Measurements from ENCODE around the gene YWHAQ. TPM values are rescaled to one million over a fixed set of nuclear protein-coding genes. Genes with fewer than 3 reads are reported as not detected.

YWHAQ gene
- total RNA-seq, 1 donor from 2014 or later: 172 TPM

GRCh38 chr2:9644603-9645002 is 13.8 kb upstream of the YWHAQ start:
- Histone ChIP-seq H3K9me3 (no peaks in the 10 kb centered on the region), H3K36me3 (no peaks in the 10 kb centered on the region), H3K27ac (no peak overlapping the region), H3K4me1 (no peaks in the 10 kb centered on the region), H3K27me3 (no peaks in the 10 kb centered on the region), H3K4me3 (no peak overlapping the region)
- intact Hi-C loops (cut with DNase I): no loop called here
- DNase-seq (ENCODE audit: low spot score in 2 of 2): no peak
- no peak for TF ChIP-seq CTCF (IDR thresholded peaks at IDR 0.05)

- Histone ChIP-seq H3K27me3 (no peaks in the 10 kb centered on the region), H3K9me3 (no peaks in the 10 kb centered on the region), H3K4me3 (no peak overlapping the region), H3K36me3 (no peaks in the 10 kb centered on the region), H3K4me1 (no peaks in the 10 kb centered on the region), H3K27ac (no peak overlapping the region)
- no peak for DNase-seq (ENCODE audit: low spot score in 2 of 2)
- intact Hi-C loops (cut with DNase I): no loop called here
- no peak for TF ChIP-seq CTCF (IDR thresholded peaks at IDR 0.05)
Observed at GRCh38 chr2:9644021-9644420, 13.2 kb upstream of the YWHAQ start.

- no peak for TF ChIP-seq CTCF (IDR thresholded peaks at IDR 0.05)
- DNase-seq (ENCODE audit: low spot score in 2 of 2): no peak
Observed at GRCh38 chr2:9641641-9642040, 10.8 kb upstream of the YWHAQ start.

GRCh38 chr2:9640403-9641104 is 9.8 kb upstream of the YWHAQ start:
- no peaks in the 10 kb centered on the region for H3K4me1 ChIP-seq
- no peaks in the 10 kb centered on the region for H3K36me3 ChIP-seq
- no peaks in the 10 kb centered on the region for H3K9me3 ChIP-seq
- DNase-seq (ENCODE audit: low spot score in 2 of 2): no peak
- TF ChIP-seq CTCF (IDR thresholded peaks at IDR 0.05): no peak
- no peak overlapping the region for H3K27ac ChIP-seq
- no peak overlapping the region for H3K4me3 ChIP-seq
- H3K27me3 ChIP-seq: no peaks in the 10 kb centered on the region
- intact Hi-C loops (cut with DNase I): no loop called here

More at GRCh38 chr2:9641641-9642040, 10.8 kb upstream of the YWHAQ start:
- Histone ChIP-seq H3K4me3 (no peak overlapping the region), H3K36me3 (no peaks in the 10 kb centered on the region), H3K9me3 (no peaks in the 10 kb centered on the region), H3K27me3 (no peaks in the 10 kb centered on the region), H3K4me1 (no peaks in the 10 kb centered on the region), H3K27ac (no peak overlapping the region)
- intact Hi-C loops (cut with DNase I): no loop called here

GRCh38 chr2:9639740-9640343 is 9.0 kb upstream of the YWHAQ start:
- Histone ChIP-seq H3K27ac (no peak overlapping the region), H3K36me3 (no peaks in the 10 kb centered on the region), H3K27me3 (no peaks in the 10 kb centered on the region), H3K4me1 (no peaks in the 10 kb centered on the region), H3K4me3 (no peak overlapping the region), H3K9me3 (no peaks in the 10 kb centered on the region)
- DNase-seq (ENCODE audit: low spot score in 2 of 2): no peak
- intact Hi-C loops (cut with DNase I): loop anchor here (10.0 kb wide), 1 partner anchor 405 kb away; the partner anchor contains the start of gene KLF11
- no peak for TF ChIP-seq CTCF (IDR thresholded peaks at IDR 0.05)

Data from ascending aorta (tissue), 2 donors.